ENCODE measurements around the gene SULT2A1. TPM values are rescaled to one million over a fixed set of nuclear protein-coding genes. Genes with fewer than 3 reads are reported as not detected.
"Not testable (repeated sequence)": the region's sequence is repeated elsewhere in the genome, so short reads cannot be mapped to it uniquely, and the experiment has no call there.

SULT2A1 gene
- total RNA-seq, 1 experiment from 2014 or later = 0.27 TPM

DNA sequence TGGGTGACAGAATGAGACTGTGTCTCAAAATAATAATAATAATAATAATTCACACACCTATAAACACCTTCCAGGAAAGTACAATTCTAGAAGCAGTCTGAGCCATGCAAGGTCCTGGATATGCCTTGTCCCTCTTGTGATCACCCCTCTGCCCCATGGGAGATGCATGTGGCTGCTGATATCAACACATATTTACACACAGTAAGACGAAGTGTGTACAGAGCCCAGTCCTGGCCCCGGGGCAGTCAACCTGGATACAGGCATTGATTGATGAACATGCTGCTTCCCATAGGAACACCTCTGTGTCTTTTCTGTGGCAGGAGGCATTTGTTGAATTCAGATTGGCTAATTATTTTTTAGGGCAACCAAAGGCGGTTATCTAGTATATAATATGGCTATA is 3.2 kb downstream of the SULT2A1 start:
- intact Hi-C loops (cut with micrococcal nuclease) = no loop called here
- TF ChIP-seq POLR2A (IDR thresholded peaks at IDR 0.05; ENCODE audit: borderline replicate concordance, extremely low read depth, insufficient read depth, insufficient read length) = no peak
- TF ChIP-seq ATF3 (IDR thresholded peaks at IDR 0.05) = no peak
- TF ChIP-seq POLR2AphosphoS5 (IDR thresholded peaks at IDR 0.05; ENCODE audit: low read depth, low read length) = no peak
- TF ChIP-seq JUND (IDR thresholded peaks at IDR 0.05) = no peak
- no peak for TF ChIP-seq YY1 (IDR thresholded peaks at IDR 0.05; ENCODE audit: extremely low read depth, insufficient replicate concordance, low read depth, low read length)
- TF ChIP-seq RAD21 (IDR thresholded peaks at IDR 0.05; ENCODE audit: low read depth) = no peak
- no peak for TF ChIP-seq FOSL1 (IDR thresholded peaks at IDR 0.05; ENCODE audit: low read depth)
- TF ChIP-seq ZFX (IDR thresholded peaks at IDR 0.05) = no peak
- TF ChIP-seq EGR1 (IDR thresholded peaks at IDR 0.05; ENCODE audit: low read depth) = no peak
- DNase-seq (ENCODE audit: low read depth, low spot score) = no peak
- RAD21 ChIA-PET (ENCODE audit: low non-redundant PET in 1 of 2, low total read pairs in 2 of 2, uncharacterized antibody in 2 of 2, unreplicated experiment in 2 of 2) = no interaction called here
- ATAC-seq = no peak
- Histone ChIP-seq H3K4me2 (ENCODE audit: low read length) (no peak overlapping the region), H4K20me1 (ENCODE audit: insufficient read depth) (no peaks in the 10 kb centered on the region), H3K36me3 (ENCODE audit: control insufficient read depth in 1 of 2, insufficient read depth in 2 of 2, low read length in 2 of 2) (no peaks in the 10 kb centered on the region), H2AFZ (ENCODE audit: low read depth, low read length, poor library complexity, severe bottlenecking) (no peak overlapping the region), H3K4me3 (replicated peaks in 1 of 2; ENCODE audit: low read depth in 1 of 2, low read length in 2 of 2) (no peak overlapping the region), H3K9me3 (ENCODE audit: control insufficient read depth in 1 of 2, insufficient read depth in 1 of 2, low read depth in 1 of 2, low read length in 2 of 2) (no peaks in the 10 kb centered on the region), H3K27me3 (ENCODE audit: insufficient read depth, low read length) (no peaks in the 10 kb centered on the region), H3K27ac (ENCODE audit: low read depth, low read length) (no peak overlapping the region), H3K79me2 (ENCODE audit: insufficient read depth, low read length) (no peaks in the 10 kb centered on the region), H3K9me2 (ENCODE audit: insufficient read depth) (no peaks in the 10 kb centered on the region), H3K4me1 (ENCODE audit: control insufficient read depth in 1 of 2, insufficient read depth in 2 of 2, low read length in 2 of 2) (no peaks in the 10 kb centered on the region), H3K9ac (ENCODE audit: low read length) (no peak overlapping the region)
- POLR2A ChIA-PET = no interaction called here
- CTCF ChIA-PET = no interaction called here
- no TSS peak for BruUV-seq (replicated peaks)

DNA sequence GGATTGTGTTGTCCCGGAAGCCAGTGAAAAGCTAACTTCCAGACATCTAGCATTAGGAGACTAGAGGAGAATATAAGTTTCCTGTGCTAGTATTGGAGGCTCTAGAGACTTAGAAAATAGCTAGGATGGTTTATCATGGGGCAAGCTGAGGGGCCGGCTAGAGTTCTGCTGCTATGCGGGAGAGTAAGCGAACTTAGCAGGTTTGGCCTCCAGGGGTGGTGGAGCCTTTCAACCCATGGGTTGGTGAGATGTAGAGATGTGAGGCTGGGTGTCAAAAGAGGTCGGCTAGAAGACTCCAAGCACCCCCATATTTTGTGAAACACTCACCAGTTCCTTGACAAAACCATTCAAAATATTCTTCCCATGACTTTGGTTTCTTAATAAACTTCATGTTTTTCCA is 4.4 kb downstream of the SULT2A1 start:
- no peaks in the 10 kb centered on the region for H3K36me3 ChIP-seq (ENCODE audit: control insufficient read depth in 1 of 2, insufficient read depth in 2 of 2, low read length in 2 of 2)
- no peaks in the 10 kb centered on the region for H3K4me1 ChIP-seq (ENCODE audit: control insufficient read depth in 1 of 2, insufficient read depth in 2 of 2, low read length in 2 of 2)
- RAD21 ChIA-PET (ENCODE audit: low non-redundant PET in 1 of 2, low total read pairs in 2 of 2, uncharacterized antibody in 2 of 2, unreplicated experiment in 2 of 2) = no interaction called here
- no peak overlapping the region for H3K9ac ChIP-seq (ENCODE audit: low read length)
- no peak for ATAC-seq
- no peak overlapping the region for H3K4me2 ChIP-seq (ENCODE audit: low read length)
- H3K27me3 ChIP-seq (ENCODE audit: insufficient read depth, low read length) = no peaks in the 10 kb centered on the region
- no peaks in the 10 kb centered on the region for H3K9me3 ChIP-seq (ENCODE audit: control insufficient read depth in 1 of 2, insufficient read depth in 1 of 2, low read depth in 1 of 2, low read length in 2 of 2)
- H3K27ac ChIP-seq (ENCODE audit: low read depth, low read length) = no peak overlapping the region
- no peak for DNase-seq (ENCODE audit: low read depth, low spot score)
- H2AFZ ChIP-seq (ENCODE audit: low read depth, low read length, poor library complexity, severe bottlenecking) = no peak overlapping the region
- H3K79me2 ChIP-seq (ENCODE audit: insufficient read depth, low read length) = no peaks in the 10 kb centered on the region
- H4K20me1 ChIP-seq (ENCODE audit: insufficient read depth) = no peaks in the 10 kb centered on the region
- POLR2A ChIA-PET = no interaction called here
- BruUV-seq (replicated peaks) = no TSS peak
- CTCF ChIA-PET = interaction anchor here (0.9 kb wide), 1 partner anchor 13 kb away, joined by 3 read pairs; no protein-coding TSS in a partner anchor
- TF ChIP-seq ZBTB33 (IDR thresholded peaks at IDR 0.05; ENCODE audit: extremely low read depth, insufficient replicate concordance, low read length) (no peak), SP1 (IDR thresholded peaks at IDR 0.05; ENCODE audit: low read depth) (no peak), FOSL1 (IDR thresholded peaks at IDR 0.05; ENCODE audit: low read depth) (no peak), SIN3A (IDR thresholded peaks at IDR 0.05; ENCODE audit: low read depth) (no peak), ZFX (IDR thresholded peaks at IDR 0.05) (no peak), ZNF274 (IDR thresholded peaks at IDR 0.05; ENCODE audit: low read depth, low read length) (no peak), CBX3 (IDR thresholded peaks at IDR 0.05; ENCODE audit: low read depth) (no peak)
- no peaks in the 10 kb centered on the region for H3K9me2 ChIP-seq (ENCODE audit: insufficient read depth)
- intact Hi-C loops (cut with micrococcal nuclease) = no loop called here
- no peak overlapping the region for H3K4me3 ChIP-seq (replicated peaks in 1 of 2; ENCODE audit: low read depth in 1 of 2, low read length in 2 of 2)

DNA sequence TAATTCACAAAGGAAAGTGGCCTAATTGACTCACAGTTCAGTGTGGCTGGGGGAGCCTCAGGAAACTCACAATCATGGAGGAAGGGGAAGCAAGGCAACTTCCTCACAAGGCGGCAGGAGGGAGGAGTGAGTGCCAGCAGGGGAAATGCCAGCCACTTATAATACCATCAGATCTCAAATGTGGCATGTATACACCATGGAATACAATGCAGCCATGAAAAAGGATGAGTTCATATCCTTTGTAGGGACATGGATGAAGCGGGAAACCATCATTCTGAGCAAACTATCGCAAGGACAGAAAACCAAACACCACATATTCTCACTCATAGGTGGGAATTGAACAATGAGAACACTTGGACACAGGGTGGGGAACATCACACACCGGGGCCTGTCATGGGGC is 6.7 kb downstream of the SULT2A1 start:
- H3K27me3 ChIP-seq (ENCODE audit: insufficient read depth, low read length); POLR2A ChIA-PET; H3K27ac ChIP-seq (ENCODE audit: low read depth, low read length); BruUV-seq (replicated peaks); intact Hi-C loops (cut with micrococcal nuclease); H3K4me3 ChIP-seq (replicated peaks in 1 of 2; ENCODE audit: low read depth in 1 of 2, low read length in 2 of 2); RAD21 ChIA-PET (ENCODE audit: low non-redundant PET in 1 of 2, low total read pairs in 2 of 2, uncharacterized antibody in 2 of 2, unreplicated experiment in 2 of 2); H3K9ac ChIP-seq (ENCODE audit: low read length); ATAC-seq; H3K4me2 ChIP-seq (ENCODE audit: low read length); H3K9me3 ChIP-seq (ENCODE audit: control insufficient read depth in 1 of 2, insufficient read depth in 1 of 2, low read depth in 1 of 2, low read length in 2 of 2); H3K9me2 ChIP-seq (ENCODE audit: insufficient read depth); H2AFZ ChIP-seq (ENCODE audit: low read depth, low read length, poor library complexity, severe bottlenecking); H3K36me3 ChIP-seq (ENCODE audit: control insufficient read depth in 1 of 2, insufficient read depth in 2 of 2, low read length in 2 of 2); H3K79me2 ChIP-seq (ENCODE audit: insufficient read depth, low read length); H4K20me1 ChIP-seq (ENCODE audit: insufficient read depth); DNase-seq (ENCODE audit: low read depth, low spot score); H3K4me1 ChIP-seq (ENCODE audit: control insufficient read depth in 1 of 2, insufficient read depth in 2 of 2, low read length in 2 of 2): not testable (repeated sequence)
- CTCF ChIA-PET = interaction anchor here (1.4 kb wide), 1 partner anchor 10 kb away, joined by 5 read pairs; no protein-coding TSS in a partner anchor
